HG02623 (cell line): ENCODE data around the gene MIEF2.
"Not testable (repeated sequence)": the region's sequence is repeated elsewhere in the genome, so short reads cannot be mapped to it uniquely, and the experiment has no call there.

Experiments
- ATAC-seq: cut with Tn5 transposase; IDR thresholded peaks from one replicate; pipeline ENCODE4 v1.9.1; 2021; ENCODE audit warnings: moderate library complexity; ENCODE audit not compliant: unreplicated experiment

Gene MIEF2

GRCh38 chr17:18280766-18281371 lies 20.4 kb downstream of the MIEF2 start:
- no peak for ATAC-seq

- no peak for ATAC-seq
Measured at GRCh38 chr17:18281788-18282187, 21.3 kb downstream of the MIEF2 start.

- ATAC-seq: no peak
Measured at GRCh38 chr17:18285296-18285695, 24.8 kb downstream of the MIEF2 start.

- no peak for ATAC-seq
Measured at GRCh38 chr17:18291718-18292540, 31.5 kb downstream of the MIEF2 start.

- ATAC-seq: not testable (repeated sequence)
Measured at GRCh38 chr17:18298061-18298460, 37.6 kb downstream of the MIEF2 start.

- ATAC-seq: no peak
Measured at GRCh38 chr17:18300725-18301480, 40.4 kb downstream of the MIEF2 start.

- not testable (repeated sequence) for ATAC-seq
Measured at GRCh38 chr17:18303206-18303605, 42.7 kb downstream of the MIEF2 start.

- ATAC-seq: no peak
Measured at GRCh38 chr17:18309202-18309601, 48.7 kb downstream of the MIEF2 start.

GRCh38 chr17:18314059-18314730 lies 53.7 kb downstream of the MIEF2 start:
- peak; percentile 7 for ATAC-seq

GRCh38 chr17:18314731-18315561 lies 54.5 kb downstream of the MIEF2 start, which contains the start of the genes SMCR8 and TOP3A:
TSS of gene SMCR8 (plus strand) at chr17:18315293. CDS start at chr17:18315790, 497 bp downstream.
TSS of gene TOP3A (minus strand) at chr17:18314994. CDS start at chr17:18314778, 216 bp downstream.
- peak; percentile 78 for ATAC-seq

- ATAC-seq: no peak
Measured at GRCh38 chr17:18315562-18315922, 55.1 kb downstream of the MIEF2 start.

- ATAC-seq: no peak
Measured at GRCh38 chr17:18315961-18316360, 55.5 kb downstream of the MIEF2 start.
